Upper lobe of right lung (tissue), 1 donor: Measurements from ENCODE around the gene C12orf75. TPM values are rescaled to one million over a fixed set of nuclear protein-coding genes. Genes with fewer than 3 reads are reported as not detected.

Source experiments
- ATAC-seq: fragments of 200-7000 bp; cut with Tn5 transposase; one replicate; pipeline ENCODE4 v1.9.1; 2020; ENCODE audit warnings: mild to moderate bottlenecking, moderate library complexity
- DNase-seq: peaks from one replicate; pipeline ENCODE4 v3.0.0-alpha.2; 2020
- H3K27ac ChIP-seq: fragments of 200-600 bp; one replicate; pipeline ENCODE4 v1.8.0; 2022
- H3K27me3 ChIP-seq: fragments of 200-600 bp; one replicate; pipeline ENCODE4 v1.8.0; 2022; ENCODE audit warnings: mild to moderate bottlenecking
- H3K36me3 ChIP-seq: fragments of 200-600 bp; one replicate; pipeline ENCODE4 v1.8.0; 2022
- H3K4me1 ChIP-seq: fragments of 200-600 bp; one replicate; pipeline ENCODE4 v1.8.0; 2022
- H3K4me3 ChIP-seq: fragments of 200-600 bp; one replicate; pipeline ENCODE4 v1.8.0; 2022; ENCODE audit warnings: mild to moderate bottlenecking
- H3K9me3 ChIP-seq: fragments of 200-600 bp; one replicate; pipeline ENCODE4 v1.8.0; 2022
- intact Hi-C: fragments of 100-400 bp; cut with DNase I; formaldehyde crosslinking; loops from one replicate; pipeline ENCODE4 v1.11.0; 2022
- total RNA-seq: library from RNA; stranded (reverse); fragmentation: NEBNext Ultra II Directional; extraction: Animal tissue kit (Norgen Biotek cat#: 25700); gene quantifications from one replicate; pipeline ENCODE4 v1.2.1, GENCODE V29; 2021
- TF ChIP-seq, protein P1 (sequence below): fragments of 200-600 bp; IDR thresholded peaks from one replicate; pipeline ENCODE4 v1.8.0; 2022; ENCODE audit warnings: antibody characterized with exemption
- donor health status: DM: no; HTN: yes; CAD: no; lungs with severe emphysema.

Gene C12orf75
- total RNA-seq, 1 donor from 2014 or later: 5.9 TPM

DNA sequence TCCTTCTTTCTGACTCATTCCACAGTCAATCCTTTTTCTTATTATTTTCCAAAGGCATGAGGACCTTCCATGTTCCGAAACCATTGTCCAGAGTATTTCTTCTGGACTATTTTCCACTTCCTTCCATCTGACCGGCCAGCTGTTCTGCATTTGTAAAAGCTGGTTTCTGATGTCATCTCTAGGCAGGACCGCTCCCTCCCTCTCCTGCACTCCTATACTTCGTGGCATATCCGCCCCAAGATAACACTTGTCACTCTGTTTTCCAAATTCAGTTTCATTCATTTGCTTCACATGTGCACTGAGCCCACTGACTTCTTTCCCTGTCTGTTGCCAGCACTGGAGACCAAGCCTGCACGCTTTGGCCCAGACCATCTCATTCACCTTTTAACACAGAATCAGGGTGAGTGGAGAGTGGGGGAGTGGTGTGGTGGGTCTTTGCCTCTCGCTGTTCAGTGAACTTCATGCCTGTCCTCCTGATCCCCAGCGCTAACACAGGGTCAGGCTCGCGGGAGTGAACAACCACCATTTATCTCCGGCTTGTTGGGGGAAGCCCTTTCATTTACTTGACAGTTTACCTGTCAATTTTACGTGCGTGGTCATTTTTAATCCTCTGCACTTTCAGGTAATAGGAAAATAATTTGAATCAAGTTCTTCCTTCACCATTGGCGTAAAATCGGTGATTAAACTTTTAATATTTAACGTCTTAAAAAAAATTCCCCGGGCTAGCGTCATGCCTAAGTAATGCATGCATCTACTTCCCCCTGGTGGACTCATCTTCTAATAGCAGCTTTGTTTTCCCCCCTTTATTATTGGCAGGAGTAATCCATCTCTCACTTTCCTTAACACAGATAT, 52.5 kb downstream of the C12orf75 start:
- intact Hi-C loops: loop anchor here (10.0 kb wide), 1 partner anchor 98 kb away; no protein-coding TSS in a partner anchor
- ATAC-seq: peak; percentile 85
- no peaks in the 10 kb centered on the region for H3K4me1 ChIP-seq
- DNase-seq: no peak
- TF ChIP-seq, protein P1, sequence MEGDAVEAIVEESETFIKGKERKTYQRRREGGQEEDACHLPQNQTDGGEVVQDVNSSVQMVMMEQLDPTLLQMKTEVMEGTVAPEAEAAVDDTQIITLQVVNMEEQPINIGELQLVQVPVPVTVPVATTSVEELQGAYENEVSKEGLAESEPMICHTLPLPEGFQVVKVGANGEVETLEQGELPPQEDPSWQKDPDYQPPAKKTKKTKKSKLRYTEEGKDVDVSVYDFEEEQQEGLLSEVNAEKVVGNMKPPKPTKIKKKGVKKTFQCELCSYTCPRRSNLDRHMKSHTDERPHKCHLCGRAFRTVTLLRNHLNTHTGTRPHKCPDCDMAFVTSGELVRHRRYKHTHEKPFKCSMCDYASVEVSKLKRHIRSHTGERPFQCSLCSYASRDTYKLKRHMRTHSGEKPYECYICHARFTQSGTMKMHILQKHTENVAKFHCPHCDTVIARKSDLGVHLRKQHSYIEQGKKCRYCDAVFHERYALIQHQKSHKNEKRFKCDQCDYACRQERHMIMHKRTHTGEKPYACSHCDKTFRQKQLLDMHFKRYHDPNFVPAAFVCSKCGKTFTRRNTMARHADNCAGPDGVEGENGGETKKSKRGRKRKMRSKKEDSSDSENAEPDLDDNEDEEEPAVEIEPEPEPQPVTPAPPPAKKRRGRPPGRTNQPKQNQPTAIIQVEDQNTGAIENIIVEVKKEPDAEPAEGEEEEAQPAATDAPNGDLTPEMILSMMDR: peak; percentile 85
- peak overlapping the region; percentile 24 for H3K4me3 ChIP-seq
- no peaks in the 10 kb centered on the region for H3K36me3 ChIP-seq
- H3K27me3 ChIP-seq: no peaks in the 10 kb centered on the region
- no peak overlapping the region for H3K27ac ChIP-seq
- H3K9me3 ChIP-seq: no peaks in the 10 kb centered on the region

DNA sequence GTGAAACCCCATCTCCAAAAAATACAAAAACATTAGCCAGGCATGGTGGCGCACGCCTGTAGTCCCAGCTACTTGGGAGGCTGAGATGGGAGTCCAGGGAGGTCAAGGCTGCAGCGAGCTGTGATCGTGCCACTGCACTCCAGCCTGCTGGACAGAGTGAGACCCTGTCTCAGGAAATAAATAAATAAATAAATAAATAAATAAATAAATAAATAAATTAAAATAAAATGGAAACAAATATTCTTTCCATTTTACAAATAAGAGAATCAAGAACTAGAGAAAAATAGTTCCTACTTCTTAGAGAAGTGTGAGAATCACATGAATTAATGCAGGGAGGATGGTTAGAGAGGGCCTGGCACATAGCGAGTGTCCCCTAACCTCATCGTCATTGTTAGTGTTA, 53.7 kb downstream of the C12orf75 start:
- Histone ChIP-seq H3K4me1 (no peaks in the 10 kb centered on the region), H3K9me3 (no peaks in the 10 kb centered on the region), H3K27ac (no peak overlapping the region), H3K4me3 (no peak overlapping the region), H3K27me3 (no peaks in the 10 kb centered on the region), H3K36me3 (no peaks in the 10 kb centered on the region)
- intact Hi-C loops: loop anchor here (10.0 kb wide), 1 partner anchor 99 kb away; no protein-coding TSS in a partner anchor
- TF ChIP-seq, protein P1: no peak
- ATAC-seq: no peak
- DNase-seq: no peak

DNA sequence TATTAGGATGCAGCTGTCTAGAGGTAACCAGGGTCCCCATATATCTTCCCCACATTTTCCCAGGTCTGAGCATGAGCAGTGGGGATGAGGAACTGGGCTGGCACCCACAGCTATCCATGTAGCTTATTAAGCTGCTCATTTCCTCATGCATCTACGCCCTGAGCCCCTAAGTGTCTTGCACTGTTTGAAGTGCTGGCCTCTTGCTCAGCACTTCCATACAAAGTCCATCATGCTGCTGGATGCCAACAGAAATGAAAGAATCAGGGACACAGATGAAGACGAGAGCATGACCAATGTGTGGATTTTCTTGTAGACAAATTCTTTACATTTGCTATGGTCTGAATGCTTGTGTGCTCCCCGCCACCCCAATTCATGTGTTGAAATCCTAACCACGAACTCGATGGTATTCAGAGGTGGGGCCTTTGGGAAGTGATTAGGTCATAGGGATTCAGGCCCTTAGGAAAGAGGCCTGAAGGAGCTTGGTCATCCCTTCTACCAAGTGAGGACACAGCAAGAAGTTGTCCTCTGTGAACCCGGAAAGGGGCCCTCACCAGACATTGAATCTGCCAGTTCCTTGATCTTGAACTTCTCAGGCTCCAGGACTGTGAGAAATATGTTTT, 54.5 kb downstream of the C12orf75 start:
- no peak for ATAC-seq
- Histone ChIP-seq H3K36me3 (no peaks in the 10 kb centered on the region), H3K4me3 (no peak overlapping the region), H3K9me3 (no peaks in the 10 kb centered on the region), H3K27ac (no peak overlapping the region), H3K4me1 (no peaks in the 10 kb centered on the region), H3K27me3 (no peaks in the 10 kb centered on the region)
- TF ChIP-seq, protein P1: no peak
- DNase-seq: no peak
- intact Hi-C loops: loop anchor here (10.0 kb wide), 1 partner anchor 100 kb away; no protein-coding TSS in a partner anchor

DNA sequence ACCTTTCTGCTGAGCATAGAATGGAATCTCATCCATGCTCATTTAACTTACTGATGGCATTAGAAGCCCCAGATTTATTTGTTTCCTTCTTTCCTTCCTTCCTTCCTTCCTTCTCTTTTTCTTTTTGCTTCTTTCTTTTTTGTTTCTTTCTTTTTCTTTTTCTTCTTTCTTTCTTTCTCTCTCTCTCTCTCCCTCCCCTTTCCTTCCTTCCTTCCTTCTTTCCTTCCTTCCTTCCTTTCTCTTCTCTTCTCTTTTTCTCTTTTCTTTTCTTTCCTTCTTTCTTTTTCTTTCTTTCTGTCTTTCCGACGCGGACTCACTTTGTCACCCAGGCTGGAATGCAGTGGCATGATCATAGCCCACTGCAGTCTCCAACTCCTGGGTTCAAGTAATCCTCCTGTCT, 55.9 kb downstream of the C12orf75 start:
- ATAC-seq: no peak
- Histone ChIP-seq H3K4me1 (no peaks in the 10 kb centered on the region), H3K4me3 (no peak overlapping the region), H3K27me3 (no peaks in the 10 kb centered on the region), H3K27ac (no peak overlapping the region), H3K36me3 (no peaks in the 10 kb centered on the region), H3K9me3 (no peaks in the 10 kb centered on the region)
- intact Hi-C loops: loop anchor here (10.0 kb wide), 1 partner anchor 102 kb away; no protein-coding TSS in a partner anchor
- DNase-seq: no peak
- TF ChIP-seq, protein P1: no peak

DNA sequence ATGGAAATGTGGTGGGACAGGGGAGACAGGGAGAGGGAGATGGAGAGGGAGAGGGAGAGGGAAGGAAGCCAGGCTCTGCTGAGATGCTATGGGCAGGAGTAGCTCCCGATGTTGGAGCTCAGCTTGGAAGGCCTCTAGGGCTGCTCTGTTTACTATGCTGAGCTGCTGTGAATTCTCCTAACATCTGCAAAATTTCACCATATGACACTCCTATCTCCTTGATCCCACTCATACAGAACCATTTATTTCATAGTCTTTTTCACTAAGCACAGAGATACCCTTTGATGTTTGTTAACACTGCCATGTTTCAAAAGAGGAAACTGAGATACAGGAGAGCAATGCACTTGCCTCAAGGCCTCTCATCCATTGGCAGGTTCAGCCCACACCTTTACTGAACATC, 60.7 kb downstream of the C12orf75 start:
- H3K27me3 ChIP-seq: no peaks in the 10 kb centered on the region
- H3K27ac ChIP-seq: no peak overlapping the region
- no peaks in the 10 kb centered on the region for H3K4me1 ChIP-seq
- TF ChIP-seq, protein P1: no peak
- DNase-seq (no peak), ATAC-seq (no peak)
- no peak overlapping the region for H3K4me3 ChIP-seq
- no peaks in the 10 kb centered on the region for H3K36me3 ChIP-seq
- H3K9me3 ChIP-seq: no peaks in the 10 kb centered on the region
- intact Hi-C loops: no loop called here
